Uterus (tissue), 4 donors: Measurements from ENCODE around the gene NUP62. TPM values are rescaled to one million over a fixed set of nuclear protein-coding genes. Genes with fewer than 3 reads are reported as not detected.
A peak's percentile ranks its signal among the peaks of the same experiment; 100 is the strongest.

Source experiments
- DNase-seq, 2 donors: peaks; one replicate each; pipeline ENCODE4 v3.0.0-alpha.2; 2019 to 2020
- H3K27ac ChIP-seq, 2 donors: fragments of 200-600 bp; sonication (generic); 1 replicate in 1 of 2; 2 replicates in 1 of 2; pipeline ENCODE4 v1.5.1; 2016 to 2018
- H3K27me3 ChIP-seq, 2 donors: fragments of 200-600 bp; sonication (generic); one replicate each; pipeline ENCODE4 v1.5.1; 2018 to 2019; ENCODE audit warnings: control low read depth in 1 of 2
- H3K36me3 ChIP-seq, 2 donors: fragments of 200-600 bp; sonication (generic); one replicate each; pipeline ENCODE4 v1.5.1; 2019; ENCODE audit warnings: control low read depth in 1 of 2
- H3K4me1 ChIP-seq, 2 donors: fragments of 200-600 bp; sonication (generic); one replicate each; pipeline ENCODE4 v1.5.1; 2018 to 2019; ENCODE audit warnings: control low read depth in 1 of 2
- H3K4me3 ChIP-seq, 2 donors: fragments of 200-600 bp; sonication (generic); 1 replicate in 1 of 2; 2 replicates in 1 of 2; pipeline ENCODE4 v1.5.1; 2018 to 2019; ENCODE audit warnings: mild to moderate bottlenecking in 1 of 2
- H3K9me3 ChIP-seq, 2 donors: fragments of 200-600 bp; sonication (generic); one replicate each; pipeline ENCODE4 v1.5.1; 2019; ENCODE audit warnings: control low read depth in 1 of 2
- POLR2A ChIP-seq, 2 donors: fragments of 450-650 bp; IDR thresholded peaks; one replicate each; pipeline ENCODE4 v1.6.1; 2016; ENCODE audit warnings: antibody characterized with exemption in 2 of 2, mild to moderate bottlenecking in 1 of 2, moderate library complexity in 1 of 2
- intact Hi-C: fragments of 100-400 bp; cut with DNase I; formaldehyde crosslinking; loops from one replicate; pipeline ENCODE4 v1.15.1; 2023; ENCODE audit warnings: low total_unique reads
- total RNA-seq, 4 donors: library from RNA; depleted of rRNA in 3 of 4; stranded (reverse); fragments of >200 nt in 3 of 4; gene quantifications; one replicate each; pipeline versions ENCODE4 v1.1.0 to v1.2.4, GENCODE V29; 2014 to 2023
- TF ChIP-seq, protein P1 (sequence below), 4 experiments: fragments of 200-600 bp in 2 of 4; fragments of 450-650 bp in 2 of 4; sonication (generic) in 2 of 4; IDR thresholded peaks; one replicate each; pipeline ENCODE4 v1.5.1; 2016 to 2019; ENCODE audit warnings: antibody characterized with exemption in 4 of 4, mild to moderate bottlenecking in 2 of 4, moderate library complexity in 1 of 4
- donor health status: DM: yes; HTN: yes; CAD: no.

The NUP62 gene
- total RNA-seq, 4 donors from 2014 or later: 12.1 to 40.4 (median 24.6) TPM

DNA sequence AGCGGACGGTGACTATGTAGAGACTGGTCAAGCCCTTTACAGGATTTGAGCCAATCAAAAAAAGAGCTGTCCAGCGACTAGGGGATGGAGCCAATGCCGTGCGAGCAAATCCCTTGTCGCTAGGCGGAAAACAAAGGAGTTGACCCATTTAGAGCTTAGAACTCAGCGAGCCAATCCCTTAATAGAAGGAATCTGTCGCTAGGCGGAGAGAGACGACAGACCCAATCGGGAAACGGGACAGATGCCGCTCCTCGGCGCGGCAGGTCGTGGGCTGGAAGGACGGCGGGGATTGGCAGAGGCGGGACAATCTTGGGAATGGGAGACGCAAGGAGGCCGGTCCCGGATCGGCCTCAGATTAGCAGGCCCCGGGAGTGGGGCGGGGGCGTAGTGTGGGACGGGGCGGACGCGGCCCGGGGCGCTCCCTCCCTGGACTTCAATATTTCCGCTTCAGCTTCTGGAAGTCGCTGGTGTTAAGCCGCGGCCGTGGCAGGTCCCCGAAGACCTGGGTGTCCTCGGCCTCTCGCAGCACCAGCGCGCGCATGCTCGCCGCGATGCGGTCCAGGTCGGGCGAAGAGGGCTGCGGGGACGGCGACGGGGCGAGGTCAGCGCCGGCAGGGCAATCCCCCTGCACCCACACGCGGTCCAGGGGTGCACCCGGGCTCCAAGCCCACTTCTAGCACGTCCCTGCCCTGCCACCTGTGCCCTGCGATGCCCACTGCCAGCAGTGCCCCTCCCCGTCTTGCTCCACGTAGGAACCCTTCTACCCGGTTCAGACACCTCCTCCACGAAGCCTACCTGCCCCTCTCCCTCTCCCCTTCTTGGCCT, 59.6 kb downstream of the NUP62 start:
- Histone ChIP-seq H3K4me3 (peak overlapping the region; percentile 38 to 48), H3K27ac (peak overlapping the region; percentile 88 to 93), H3K4me1 (peaks cover 0 to 31% of the 10 kb centered on the region in 2 donors), H3K9me3 (no peaks in the 10 kb centered on the region), H3K27me3 (no peaks in the 10 kb centered on the region), H3K36me3 (no peaks in the 10 kb centered on the region)
- intact Hi-C loops: no loop called here
- peak; percentile 79 to 85 for TF ChIP-seq POLR2A (IDR thresholded peaks at IDR 0.05)
- TF ChIP-seq, protein P1, sequence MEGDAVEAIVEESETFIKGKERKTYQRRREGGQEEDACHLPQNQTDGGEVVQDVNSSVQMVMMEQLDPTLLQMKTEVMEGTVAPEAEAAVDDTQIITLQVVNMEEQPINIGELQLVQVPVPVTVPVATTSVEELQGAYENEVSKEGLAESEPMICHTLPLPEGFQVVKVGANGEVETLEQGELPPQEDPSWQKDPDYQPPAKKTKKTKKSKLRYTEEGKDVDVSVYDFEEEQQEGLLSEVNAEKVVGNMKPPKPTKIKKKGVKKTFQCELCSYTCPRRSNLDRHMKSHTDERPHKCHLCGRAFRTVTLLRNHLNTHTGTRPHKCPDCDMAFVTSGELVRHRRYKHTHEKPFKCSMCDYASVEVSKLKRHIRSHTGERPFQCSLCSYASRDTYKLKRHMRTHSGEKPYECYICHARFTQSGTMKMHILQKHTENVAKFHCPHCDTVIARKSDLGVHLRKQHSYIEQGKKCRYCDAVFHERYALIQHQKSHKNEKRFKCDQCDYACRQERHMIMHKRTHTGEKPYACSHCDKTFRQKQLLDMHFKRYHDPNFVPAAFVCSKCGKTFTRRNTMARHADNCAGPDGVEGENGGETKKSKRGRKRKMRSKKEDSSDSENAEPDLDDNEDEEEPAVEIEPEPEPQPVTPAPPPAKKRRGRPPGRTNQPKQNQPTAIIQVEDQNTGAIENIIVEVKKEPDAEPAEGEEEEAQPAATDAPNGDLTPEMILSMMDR (IDR thresholded peaks at IDR 0.05): peak in 3 of 4 experiments; percentile 11 to 44 (median 13)
- DNase-seq: peak; percentile 97 to 98

DNA sequence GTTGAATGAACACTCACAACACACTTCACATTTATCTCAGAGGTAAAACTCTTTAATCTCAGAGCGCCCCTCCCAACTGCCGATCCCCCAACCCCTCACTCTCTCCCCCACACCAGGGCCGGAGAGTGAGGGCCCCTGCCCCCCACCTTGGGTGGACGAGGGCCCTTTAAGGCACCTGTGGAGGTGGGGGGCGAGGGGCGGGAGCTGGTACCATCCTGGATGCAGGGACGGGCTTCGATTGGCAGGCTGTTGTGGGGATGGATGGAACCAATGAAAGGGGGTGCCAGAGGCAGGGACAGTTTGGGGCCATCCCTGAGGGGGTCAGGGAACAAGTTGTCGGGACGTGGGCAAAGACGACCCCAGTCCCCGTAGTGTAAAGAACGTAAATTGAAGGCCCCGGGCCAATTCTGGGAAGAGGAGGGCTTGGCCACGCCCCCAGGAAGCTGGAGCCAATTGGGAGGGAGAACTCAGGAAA, 60.3 kb downstream of the NUP62 start:
- Histone ChIP-seq H3K4me1 (peaks cover 0 to 31% of the 10 kb centered on the region in 2 donors), H3K27ac (peak overlapping the region; percentile 88 to 93), H3K27me3 (no peaks in the 10 kb centered on the region), H3K4me3 (peak overlapping the region; percentile 28 to 38), H3K9me3 (no peaks in the 10 kb centered on the region), H3K36me3 (no peaks in the 10 kb centered on the region)
- intact Hi-C loops: no loop called here
- DNase-seq: no peak
- TF ChIP-seq POLR2A (IDR thresholded peaks at IDR 0.05): peak in 1 of 2 donors; percentile 43
- TF ChIP-seq, protein P1 (IDR thresholded peaks at IDR 0.05): no peak

GRCh38 chr19:49866933-49867782, 62.1 kb downstream of the NUP62 start, which contains the start of gene PNKP:
Gene PNKP (minus strand): TSS chr19:49867576. CDS start chr19:49867204, 372 bp downstream.
- intact Hi-C loops: no loop called here
- Histone ChIP-seq H3K27ac (peak within 1 kb of the TSS; percentile 88 to 93), H3K4me1 (peaks cover 0 to 31% of the 10 kb centered on the region in 2 donors), H3K9me3 (no peaks in the 10 kb centered on the region), H3K4me3 (peak within 1 kb of the TSS; percentile 55 to 91), H3K36me3 (no peaks in the 10 kb centered on the region), H3K27me3 (no peaks in the 10 kb centered on the region)
- TF ChIP-seq, protein P1 (IDR thresholded peaks at IDR 0.05): no peak
- TF ChIP-seq POLR2A (IDR thresholded peaks at IDR 0.05): peak; percentile 33 to 76
- DNase-seq: peak; percentile 92

DNA sequence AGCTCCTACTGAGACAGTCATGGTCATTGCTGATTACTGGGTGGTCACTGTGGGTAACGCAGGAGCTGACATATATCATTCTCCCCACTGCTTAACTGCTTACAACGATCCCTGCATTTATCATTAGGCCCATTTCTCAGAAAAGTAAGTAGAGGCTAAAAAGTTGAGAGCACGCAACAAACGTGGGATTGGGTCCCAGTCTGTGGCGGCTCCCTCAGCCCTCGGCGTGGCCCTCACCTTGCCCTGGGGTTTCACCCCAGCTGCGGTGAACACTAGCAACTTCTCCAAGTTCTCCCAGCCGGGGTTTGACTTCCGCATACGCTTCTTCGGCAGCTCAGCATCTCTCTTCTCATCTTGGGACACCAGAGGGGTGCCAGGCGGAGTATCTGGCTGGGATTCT, 64.4 kb downstream of the NUP62 start:
- intact Hi-C loops: no loop called here
- no peaks in the 10 kb centered on the region for H3K27me3 ChIP-seq
- no peak overlapping the region for H3K27ac ChIP-seq
- no peaks in the 10 kb centered on the region for H3K9me3 ChIP-seq
- no peak overlapping the region for H3K4me3 ChIP-seq
- no peaks in the 10 kb centered on the region for H3K36me3 ChIP-seq
- no peak for DNase-seq
- H3K4me1 ChIP-seq: peaks cover 0 to 25% of the 10 kb centered on the region in 2 donors
- TF ChIP-seq POLR2A (IDR thresholded peaks at IDR 0.05): no peak
- TF ChIP-seq, protein P1 (IDR thresholded peaks at IDR 0.05): no peak
